Activated CD8-positive, alpha-beta memory T cell treated with anti-CD3 and anti-CD28 coated beads for 1 hour (primary cell): Measurements from ENCODE around the gene ULK4.

ENCODE experiments used
- DNase-seq, 2 donors: peaks; one replicate each; pipeline ENCODE4 v3.0.0-alpha.2; 2020; ENCODE audit warnings: low read depth in 1 of 2; ENCODE audit errors: extremely low read depth in 1 of 2

Gene ULK4

DNA sequence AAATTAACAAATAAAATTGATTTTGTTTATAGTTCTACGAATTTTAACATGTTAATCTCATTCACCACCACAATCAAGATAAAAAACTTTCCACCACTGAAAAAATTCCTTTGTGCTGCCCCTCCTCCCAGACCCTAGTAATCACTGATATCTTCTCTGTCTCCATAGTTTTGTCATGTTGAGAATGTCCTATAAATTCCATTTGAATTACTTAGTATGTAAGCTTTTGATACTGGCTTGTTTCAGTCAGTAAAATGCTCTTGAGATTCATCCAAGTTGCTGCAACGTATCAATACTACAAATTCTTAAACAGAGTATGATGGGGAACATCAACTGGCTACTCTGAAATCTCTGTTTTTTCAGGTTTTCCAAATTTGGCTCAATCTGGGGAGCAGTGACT lies 633.0 kb downstream of the ULK4 start:
- no peak for DNase-seq

- no peak for DNase-seq
Observed at GRCh38 chr3:41327718-41328117, 634.2 kb downstream of the ULK4 start.

- DNase-seq: no peak
Observed at GRCh38 chr3:41324156-41324475, 637.8 kb downstream of the ULK4 start.

DNA sequence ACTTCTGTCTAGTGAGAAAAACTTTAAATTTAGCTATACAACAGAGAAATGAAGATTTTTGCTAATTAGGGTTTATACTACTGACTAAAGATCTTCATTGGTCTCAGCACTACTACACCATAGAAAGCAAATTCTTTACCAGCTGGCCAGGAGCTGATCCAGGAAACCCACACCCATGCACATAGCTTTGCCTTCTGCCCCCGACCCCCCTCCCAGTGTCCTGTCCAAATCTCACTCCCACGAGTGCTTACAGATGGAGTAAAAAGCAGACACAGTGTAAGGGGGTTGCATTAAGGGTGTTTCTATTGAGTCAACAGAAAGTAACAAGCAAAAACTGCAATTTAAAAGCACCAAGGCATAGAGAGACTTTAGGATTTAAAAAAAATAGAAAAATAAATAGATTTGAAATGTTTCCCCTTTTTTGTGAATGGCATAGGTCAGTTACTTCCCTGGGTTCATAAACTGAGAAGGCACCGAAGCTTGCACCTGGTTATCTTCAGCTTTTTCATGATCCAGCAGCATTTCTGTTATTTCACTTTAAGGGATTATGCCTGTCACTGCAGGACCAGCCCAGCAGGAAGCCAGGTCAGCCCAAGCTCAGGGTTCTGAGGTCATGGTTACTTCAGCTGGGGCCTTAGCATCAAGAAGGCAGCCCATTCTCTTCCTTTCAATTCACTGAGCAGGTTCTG lies 638.3 kb downstream of the ULK4 start:
- DNase-seq: no peak

DNA sequence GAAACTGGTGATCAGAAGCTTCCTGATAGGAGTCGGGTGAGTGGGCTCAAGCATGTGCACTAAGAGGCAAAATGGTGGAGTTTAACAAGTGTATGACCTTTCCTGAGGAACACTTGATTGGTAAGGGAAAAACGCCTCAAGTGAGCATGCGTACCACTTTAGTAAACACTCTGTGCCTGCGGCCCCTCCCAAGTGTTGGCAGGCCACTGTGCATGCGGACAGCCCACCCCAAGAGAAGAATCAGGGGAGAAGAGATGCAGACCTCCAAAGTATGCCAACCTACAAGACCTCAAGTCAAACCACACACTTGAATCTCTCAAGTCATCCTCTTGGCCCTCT lies 640.3 kb downstream of the ULK4 start:
- no peak for DNase-seq

DNA sequence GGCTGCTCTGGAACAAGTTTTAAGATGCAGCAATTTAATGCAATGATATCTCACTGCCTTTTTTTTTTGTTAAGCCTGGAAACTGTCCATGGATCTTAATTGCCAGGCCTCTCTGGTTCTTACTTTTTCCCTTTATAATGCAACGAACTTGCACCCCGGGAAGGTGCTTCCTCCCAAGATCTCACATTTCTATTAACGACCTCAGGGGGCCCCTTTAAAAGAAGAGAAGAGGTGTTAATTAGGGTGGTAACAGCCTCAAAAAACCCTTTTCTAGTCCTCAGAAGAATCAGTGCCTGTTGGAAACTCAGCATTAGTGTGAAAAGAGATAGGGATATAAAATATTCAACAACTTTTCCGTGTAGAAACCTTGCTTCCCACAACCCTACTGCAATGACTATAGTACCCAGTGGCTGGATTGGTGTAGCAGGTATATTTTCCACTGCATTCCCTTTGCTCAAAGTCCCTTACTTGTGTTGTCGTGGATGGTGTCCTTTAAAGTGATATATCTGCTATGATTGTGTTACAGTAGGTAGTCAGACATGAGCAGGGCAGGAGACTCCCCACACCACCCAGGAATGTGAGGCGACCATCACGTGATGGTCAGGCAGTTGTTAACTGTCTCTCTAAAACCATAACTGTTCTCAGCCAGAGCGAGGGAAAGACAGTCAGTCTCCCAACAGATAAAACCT lies 640.8 kb downstream of the ULK4 start:
- DNase-seq: no peak

DNA sequence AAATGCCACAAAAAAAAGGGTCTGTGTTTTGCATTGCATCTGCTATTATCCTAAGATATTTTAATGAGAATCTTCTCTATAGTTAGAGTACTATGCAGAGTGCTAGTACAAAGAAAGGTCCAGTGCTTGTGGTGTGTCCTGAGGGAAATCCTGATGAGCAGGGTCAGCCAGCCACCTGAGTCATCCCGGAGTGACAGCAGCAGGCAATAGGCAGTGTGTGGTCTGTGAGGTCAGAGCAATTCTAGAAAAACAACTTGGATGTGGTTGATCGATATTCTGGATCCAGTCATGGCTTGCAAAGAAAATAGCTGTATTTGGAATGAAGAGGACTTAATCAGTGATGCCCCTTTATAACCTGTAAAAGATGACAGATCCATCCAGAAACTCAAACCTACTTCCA lies 643.4 kb downstream of the ULK4 start:
- DNase-seq: no peak

GRCh38 chr3:41317718-41318117 lies 644.2 kb downstream of the ULK4 start:
- no peak for DNase-seq

DNA sequence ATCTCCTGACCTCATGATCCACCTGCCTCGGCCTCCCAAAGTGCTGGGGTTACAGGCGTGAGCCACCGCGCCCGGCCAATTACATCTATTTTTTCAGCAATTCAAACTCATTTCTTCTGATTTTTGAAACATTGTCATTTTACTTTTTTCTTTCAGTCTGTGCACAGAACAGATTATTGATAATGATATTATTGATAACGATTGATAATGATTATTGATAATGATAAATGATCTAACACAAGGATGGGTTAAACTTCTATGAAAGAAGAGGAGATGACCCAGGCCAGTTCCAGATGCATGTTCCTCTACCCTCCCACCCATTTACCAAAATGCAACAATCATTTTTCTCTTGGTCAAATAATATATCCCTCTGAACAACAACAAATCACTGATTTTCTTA lies 644.6 kb downstream of the ULK4 start:
- DNase-seq: no peak

DNA sequence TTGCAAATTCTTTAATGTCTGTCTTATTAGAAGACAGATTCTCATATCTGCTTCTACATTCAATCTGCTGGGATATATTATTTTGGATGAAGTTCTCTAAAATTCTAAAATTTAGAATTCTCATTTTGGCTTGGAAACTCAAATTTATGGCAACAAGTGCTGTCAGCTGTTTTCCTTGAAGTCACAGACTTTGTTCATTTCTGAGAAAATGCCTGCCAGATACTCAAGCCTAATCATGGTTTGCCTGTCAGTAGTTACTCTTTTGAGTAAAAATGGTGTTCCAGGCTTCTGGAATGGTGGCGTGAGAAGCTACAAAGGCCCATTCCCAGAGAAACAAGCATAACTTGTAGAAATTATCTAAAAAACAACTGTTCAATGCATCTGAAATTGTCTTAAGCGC lies 646.8 kb downstream of the ULK4 start:
- DNase-seq: no peak

- DNase-seq: no peak
Observed at GRCh38 chr3:41308119-41308518, 653.8 kb downstream of the ULK4 start.

DNA sequence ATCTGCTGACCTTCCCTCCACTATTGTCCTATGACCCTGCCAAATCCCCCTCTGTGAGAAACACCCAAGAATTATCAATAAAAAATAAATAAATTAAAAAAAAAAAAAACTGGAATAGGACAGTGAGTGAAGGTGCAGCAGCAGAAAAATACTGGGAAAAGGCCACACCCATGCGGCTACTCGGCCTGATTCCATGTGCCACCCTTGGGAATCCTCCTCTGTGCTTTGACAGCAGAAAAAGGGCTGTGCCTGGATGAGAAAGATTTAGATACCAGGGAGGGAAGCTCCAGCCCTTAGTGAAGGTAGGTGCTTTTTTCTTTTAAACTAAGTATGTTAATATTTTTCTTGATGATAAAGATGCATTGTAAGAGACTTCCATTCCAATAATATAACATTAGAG lies 654.8 kb downstream of the ULK4 start:
- no peak for DNase-seq

- DNase-seq: no peak
Observed at GRCh38 chr3:41304593-41304992, 657.3 kb downstream of the ULK4 start.

DNA sequence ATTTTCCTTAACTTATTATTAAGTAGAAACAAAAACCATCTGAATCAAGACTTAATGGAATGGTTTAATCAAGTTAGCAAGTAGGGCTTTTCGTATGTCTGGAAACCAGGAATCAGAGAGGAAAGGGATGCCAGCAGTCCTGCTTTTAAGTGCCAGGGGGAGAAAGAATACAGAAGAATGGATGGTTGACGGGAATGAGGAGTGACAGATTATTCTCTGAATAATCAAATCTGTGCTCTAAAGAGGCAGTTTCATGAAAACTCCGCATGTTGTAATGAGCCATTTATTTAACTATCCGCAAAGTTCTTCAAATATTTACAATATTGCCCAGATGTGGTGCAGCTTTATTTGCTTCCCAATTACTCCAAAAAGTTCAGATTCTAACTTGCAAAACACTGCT lies 659.6 kb downstream of the ULK4 start:
- DNase-seq: no peak

DNA sequence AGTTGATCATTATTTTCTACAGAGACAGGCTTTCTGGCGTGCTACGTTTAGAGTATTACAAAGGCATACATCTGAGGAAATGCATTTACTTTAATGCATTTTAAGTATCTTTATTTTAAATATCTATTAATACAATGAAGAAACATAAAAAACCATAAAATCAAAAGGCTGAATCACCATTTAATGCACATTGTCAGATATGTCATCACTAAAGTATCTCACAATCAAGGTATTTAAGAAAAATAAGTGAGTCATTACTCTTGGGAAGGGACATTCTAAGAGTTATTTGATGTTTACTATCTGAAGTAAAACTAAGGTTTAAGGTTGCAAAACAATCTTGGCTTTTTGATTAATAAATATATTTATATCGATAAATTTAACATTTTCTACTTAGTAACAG lies 660.4 kb downstream of the ULK4 start:
- no peak for DNase-seq

DNA sequence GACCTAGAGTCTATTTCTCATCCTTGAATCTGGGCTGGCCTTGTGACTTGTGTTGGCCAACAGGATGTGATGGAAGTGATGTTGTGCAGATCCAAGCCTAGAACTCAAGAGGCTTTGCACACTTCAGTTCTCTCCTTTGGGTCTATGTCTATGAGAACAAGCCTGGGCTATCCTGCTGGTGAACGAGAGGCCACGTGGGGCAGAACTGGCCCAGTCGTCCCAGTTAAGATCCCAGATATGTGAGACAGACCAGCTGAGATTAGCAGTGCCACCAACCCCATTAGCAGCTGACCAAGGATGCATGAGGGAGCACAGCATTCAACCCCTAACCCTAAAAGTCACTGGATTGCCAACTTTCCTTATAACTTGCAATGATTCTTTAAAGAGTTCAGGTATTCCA lies 662.9 kb downstream of the ULK4 start:
- no peak for DNase-seq

- DNase-seq: no peak
Observed at GRCh38 chr3:41297750-41298149, 664.2 kb downstream of the ULK4 start.

GRCh38 chr3:41296556-41296955 lies 665.3 kb downstream of the ULK4 start:
- no peak for DNase-seq

- DNase-seq: no peak
Observed at GRCh38 chr3:41295740-41296139, 666.2 kb downstream of the ULK4 start.

- DNase-seq: no peak
Observed at GRCh38 chr3:41293169-41293681, 668.7 kb downstream of the ULK4 start.

GRCh38 chr3:41290736-41291135 lies 671.2 kb downstream of the ULK4 start:
- DNase-seq: no peak

DNA sequence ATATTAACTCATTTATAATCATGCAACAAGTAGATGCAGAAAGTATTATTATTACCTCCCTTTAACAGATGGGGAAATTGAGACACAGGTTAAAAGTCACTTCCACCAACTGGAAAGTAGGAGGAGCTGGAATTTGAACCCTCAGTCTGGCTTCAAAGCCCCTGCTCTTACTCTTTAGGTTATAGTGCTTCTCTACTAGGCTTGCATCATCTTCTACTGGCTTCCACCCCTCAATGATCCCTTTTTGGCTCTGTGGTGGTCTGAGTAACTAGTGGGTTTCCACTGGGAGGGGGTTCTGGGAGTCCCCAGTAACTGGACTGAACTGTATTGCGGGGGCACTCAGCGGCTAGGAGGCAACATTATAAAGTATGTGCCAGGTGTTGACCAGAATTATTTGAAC lies 671.6 kb downstream of the ULK4 start:
- DNase-seq: no peak

DNA sequence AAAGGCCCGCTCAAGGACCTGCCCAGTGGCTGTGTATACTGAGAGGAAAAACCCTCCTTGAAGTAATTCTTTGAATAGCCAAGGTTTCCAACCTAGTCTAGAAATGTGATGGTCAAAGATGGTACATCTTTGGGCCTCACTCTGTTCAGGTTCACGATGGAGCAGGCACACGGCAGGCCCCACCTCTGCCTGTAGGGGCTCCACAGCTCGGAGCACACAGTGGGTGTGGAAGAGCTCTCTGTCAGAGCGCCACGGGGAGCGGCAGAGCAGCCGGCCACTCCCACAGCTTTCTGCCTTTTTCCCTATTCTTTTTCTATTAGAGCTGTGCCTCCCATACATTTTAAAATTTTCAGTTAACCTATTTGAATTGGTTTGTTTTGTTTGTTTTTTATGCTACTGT lies 673.1 kb downstream of the ULK4 start:
- no peak for DNase-seq
